Cardiac muscle cell (in vitro differentiated cells and primary cell): ENCODE measurements around the gene GNGT1. TPM values are rescaled to one million over a fixed set of nuclear protein-coding genes. Genes with fewer than 3 reads are reported as not detected.

Experiments
- DNase-seq, 2 donors: peaks; one replicate each; pipeline versions ENCODE4 v3.0.0 to v3.0.0-alpha.2; 2010 to 2017; ENCODE audit warnings: low read depth in 1 of 2, low spot score in 1 of 2
- H3K27ac ChIP-seq: fragments of 200-600 bp; sonication (generic); 2 replicates; pipeline ENCODE4 v1.5.1; 2016
- H3K27me3 ChIP-seq: fragments of 200-600 bp; sonication (generic); 2 replicates; pipeline ENCODE4 v1.6.0; 2016; ENCODE audit warnings: control low read depth
- H3K36me3 ChIP-seq: fragments of 200-600 bp; sonication (generic); 2 replicates; pipeline ENCODE4 v1.5.1; 2016; ENCODE audit warnings: control low read depth
- H3K4me1 ChIP-seq: fragments of 200-600 bp; sonication (generic); 2 replicates; pipeline ENCODE4 v1.8.1; 2017; ENCODE audit warnings: low read depth, mild to moderate bottlenecking, mixed run types
- H3K4me3 ChIP-seq: fragments of 200-600 bp; sonication (generic); 2 replicates; pipeline ENCODE4 v1.5.1; 2016; ENCODE audit warnings: mild to moderate bottlenecking
- H3K9me3 ChIP-seq: fragments of 200-600 bp; sonication (generic); 2 replicates; pipeline ENCODE4 v1.5.1; 2017; ENCODE audit warnings: low read depth, mild to moderate bottlenecking, control low read depth
- CTCF ChIP-seq: IDR thresholded peaks from 2 replicates; pipeline ENCODE4 v1.5.1; 2012; ENCODE audit warnings: low read depth, mild to moderate bottlenecking, low read length
- polyA plus RNA-seq: library from polyadenylated mRNA; unstranded; fragments of >200 nt; fragmentation: Nextera tagmentation; extraction: Ambion mirVana; gene quantifications from 2 replicates; pipeline ENCODE4 v1.2.1, GENCODE V29; 2016
- total RNA-seq: library from RNA; depleted of rRNA; stranded (reverse); fragments of >200 nt; gene quantifications from 2 replicates; pipeline ENCODE4 v1.2.3, GENCODE V29; 2016

GNGT1 gene
- total and polyA plus RNA-seq, 2 experiments from 2014 or later = not detected

GRCh38 chr7:93957767-93958166 lies 51.4 kb downstream of the GNGT1 start:
- TF ChIP-seq CTCF = no peak
- Histone ChIP-seq H3K9me3 (no peaks in the 10 kb centered on the region), H3K27me3 (no peaks in the 10 kb centered on the region), H3K4me3 (no peak overlapping the region), H3K27ac (no peak overlapping the region), H3K4me1 (no peaks in the 10 kb centered on the region), H3K36me3 (no peaks in the 10 kb centered on the region)
- no peak for DNase-seq

- no peaks in the 10 kb centered on the region for H3K36me3 ChIP-seq
- TF ChIP-seq CTCF = no peak
- H3K4me3 ChIP-seq = no peak overlapping the region
- no peak for DNase-seq
- H3K4me1 ChIP-seq = no peaks in the 10 kb centered on the region
- H3K27ac ChIP-seq = no peak overlapping the region
- no peaks in the 10 kb centered on the region for H3K27me3 ChIP-seq
- no peaks in the 10 kb centered on the region for H3K9me3 ChIP-seq
Measured at GRCh38 chr7:93958216-93958615, 51.8 kb downstream of the GNGT1 start.

GRCh38 chr7:93958651-93959050 lies 52.3 kb downstream of the GNGT1 start:
- no peak for TF ChIP-seq CTCF
- H3K9me3 ChIP-seq = no peaks in the 10 kb centered on the region
- H3K4me3 ChIP-seq = no peak overlapping the region
- H3K4me1 ChIP-seq = no peaks in the 10 kb centered on the region
- H3K27me3 ChIP-seq = no peaks in the 10 kb centered on the region
- no peak overlapping the region for H3K27ac ChIP-seq
- H3K36me3 ChIP-seq = no peaks in the 10 kb centered on the region
- DNase-seq = no peak

Other genes starting within 250 kb of the GNGT1 start
- gene TFPI2, start 15.8 kb upstream of the GNGT1 start, total RNA-seq = 20.8 and 24.5 TPM in 2 replicates
- gene TFPI2, start 15.8 kb upstream of the GNGT1 start, polyA plus RNA-seq = 12.6 and 20.1 TPM in 2 replicates
- gene GNG11, start 15.2 kb downstream of the GNGT1 start, total RNA-seq = 8.4 and 9.6 TPM in 2 replicates
- gene GNG11, start 15.2 kb downstream of the GNGT1 start, polyA plus RNA-seq = 20.8 and 21.3 TPM in 2 replicates
- 20.8 and 22.7 TPM in 2 replicates for gene BET1, start 97.8 kb downstream of the GNGT1 start, total RNA-seq
- 43.1 and 46.4 TPM in 2 replicates for gene BET1, start 97.8 kb downstream of the GNGT1 start, polyA plus RNA-seq